Measurements from ENCODE around the gene SCFD2. TPM values are rescaled to one million over a fixed set of nuclear protein-coding genes. Genes with fewer than 3 reads are reported as not detected.
"Not testable (repeated sequence)": the region's sequence is repeated elsewhere in the genome, so short reads cannot be mapped to it uniquely, and the experiment has no call there.

SCFD2 gene
- polyA plus RNA-seq, 1 donor: 8.2 TPM

- no peaks in the 10 kb centered on the region for H3K27me3 ChIP-seq (ENCODE audit: control insufficient read depth, insufficient read depth, low read length)
- no peaks in the 10 kb centered on the region for H3K4me1 ChIP-seq (ENCODE audit: control insufficient read depth, insufficient read depth, low read length)
- no peak for DNase-seq
Observed at GRCh38 chr4:53150631-53151488, 215.0 kb downstream of the SCFD2 start.

GRCh38 chr4:53147711-53148110, 218.2 kb downstream of the SCFD2 start:
- no peak for DNase-seq
- H3K27me3 ChIP-seq (ENCODE audit: control insufficient read depth, insufficient read depth, low read length): no peaks in the 10 kb centered on the region
- H3K9me3 ChIP-seq (ENCODE audit: control insufficient read depth, low read depth, low read length): peaks cover under 1% of the 10 kb centered on the region
- H3K4me1 ChIP-seq (ENCODE audit: control insufficient read depth, insufficient read depth, low read length): no peaks in the 10 kb centered on the region
- H3K36me3 ChIP-seq (ENCODE audit: control insufficient read depth, insufficient read depth, low read length): peaks cover 3% of the 10 kb centered on the region
- no peak overlapping the region for H3K27ac ChIP-seq (ENCODE audit: low read length)
- no peak overlapping the region for H3K4me3 ChIP-seq (ENCODE audit: low read length)

More at GRCh38 chr4:53150631-53151488, 215.0 kb downstream of the SCFD2 start:
- WGBS (ENCODE audit: insufficient coverage, low lambda C conversion rate): no CpG with 5 or more reads among the region's 4 CpGs
- H3K4me3 ChIP-seq (ENCODE audit: low read length): no peak overlapping the region
- no peaks in the 10 kb centered on the region for H3K36me3 ChIP-seq (ENCODE audit: control insufficient read depth, insufficient read depth, low read length)
- H3K9me3 ChIP-seq (ENCODE audit: control insufficient read depth, low read depth, low read length): peaks cover 6% of the 10 kb centered on the region
- H3K27ac ChIP-seq (ENCODE audit: low read length): no peak overlapping the region

DNA sequence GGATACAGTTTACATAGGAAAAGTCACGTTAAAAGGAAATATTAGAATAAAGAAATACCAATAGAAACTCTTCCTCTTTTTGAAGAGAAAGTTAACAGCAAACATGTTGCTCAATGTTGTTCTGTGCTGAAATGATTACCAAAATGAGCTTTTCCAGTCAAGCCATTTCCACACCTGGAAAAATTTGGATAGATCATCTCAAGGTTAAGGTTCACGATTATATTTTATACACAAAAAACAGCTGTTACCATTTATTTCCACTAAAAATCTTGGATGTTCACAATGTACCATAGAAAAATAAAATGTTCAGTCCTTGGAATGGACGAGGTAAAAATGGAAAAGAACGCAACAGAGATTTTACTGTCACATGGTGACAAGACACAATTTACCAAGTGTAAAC, 218.7 kb downstream of the SCFD2 start:
- no peaks in the 10 kb centered on the region for H3K4me1 ChIP-seq (ENCODE audit: control insufficient read depth, insufficient read depth, low read length)
- H3K4me3 ChIP-seq (ENCODE audit: low read length): no peak overlapping the region
- peaks cover 3% of the 10 kb centered on the region for H3K36me3 ChIP-seq (ENCODE audit: control insufficient read depth, insufficient read depth, low read length)
- WGBS (ENCODE audit: insufficient coverage, low lambda C conversion rate): 96% methylated on average over 3 of the region's 4 CpGs
- no peaks in the 10 kb centered on the region for H3K27me3 ChIP-seq (ENCODE audit: control insufficient read depth, insufficient read depth, low read length)
- H3K27ac ChIP-seq (ENCODE audit: low read length): no peak overlapping the region
- H3K9me3 ChIP-seq (ENCODE audit: control insufficient read depth, low read depth, low read length): no peaks in the 10 kb centered on the region
- no peak for DNase-seq

DNA sequence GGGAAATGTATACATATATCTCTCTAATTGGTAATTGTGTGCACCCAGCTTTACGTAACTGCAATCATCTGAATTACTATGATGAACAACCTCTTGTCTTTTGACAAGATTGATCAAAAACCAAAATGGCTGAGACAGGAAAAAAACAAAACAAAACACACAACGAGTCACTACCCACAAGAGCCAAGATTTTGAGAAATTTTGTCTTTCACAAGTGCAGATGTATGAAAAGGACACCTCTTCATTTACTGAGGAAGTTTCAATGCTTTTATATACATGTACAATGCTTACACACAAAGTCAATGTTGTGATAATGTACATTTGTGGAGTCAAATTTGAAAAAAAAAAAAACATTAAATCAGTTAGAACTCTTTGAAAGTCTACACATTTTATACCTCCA, 224.6 kb downstream of the SCFD2 start:
- DNase-seq: no peak
- Histone ChIP-seq H3K4me3 (ENCODE audit: low read length) (no peak overlapping the region), H3K36me3 (ENCODE audit: control insufficient read depth, insufficient read depth, low read length) (peaks cover 3% of the 10 kb centered on the region), H3K4me1 (ENCODE audit: control insufficient read depth, insufficient read depth, low read length) (no peaks in the 10 kb centered on the region), H3K27ac (ENCODE audit: low read length) (no peak overlapping the region), H3K27me3 (ENCODE audit: control insufficient read depth, insufficient read depth, low read length) (no peaks in the 10 kb centered on the region), H3K9me3 (ENCODE audit: control insufficient read depth, low read depth, low read length) (peaks cover 6% of the 10 kb centered on the region)
- WGBS (ENCODE audit: insufficient coverage, low lambda C conversion rate): 100% methylated on average over 2 of the region's 2 CpGs

GRCh38 chr4:53139256-53139655, 226.6 kb downstream of the SCFD2 start:
- not testable (repeated sequence) for H3K27me3 ChIP-seq (ENCODE audit: control insufficient read depth, insufficient read depth, low read length); H3K4me1 ChIP-seq (ENCODE audit: control insufficient read depth, insufficient read depth, low read length); H3K4me3 ChIP-seq (ENCODE audit: low read length); H3K9me3 ChIP-seq (ENCODE audit: control insufficient read depth, low read depth, low read length); DNase-seq; H3K27ac ChIP-seq (ENCODE audit: low read length); H3K36me3 ChIP-seq (ENCODE audit: control insufficient read depth, insufficient read depth, low read length)
- no CpG with 5 or more reads among the region's 32 CpGs for WGBS (ENCODE audit: insufficient coverage, low lambda C conversion rate)

DNA sequence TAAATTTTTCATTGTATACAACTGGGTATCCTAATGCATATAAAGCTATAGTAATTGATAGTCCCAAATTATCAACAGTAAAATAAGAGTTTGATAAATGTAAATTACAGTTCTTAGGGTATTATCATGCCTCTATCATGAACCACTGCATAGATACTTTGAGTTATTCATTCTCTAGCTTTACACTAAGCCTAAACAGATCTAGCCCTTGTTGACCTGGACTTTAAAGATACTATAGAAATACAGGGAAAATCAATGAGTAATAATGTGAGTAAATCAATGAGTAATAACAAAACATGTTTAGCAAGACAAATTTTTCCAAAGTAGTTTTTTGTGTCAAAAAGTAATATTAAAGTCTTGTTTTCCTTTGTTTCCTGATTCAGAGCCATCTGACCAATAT, 228.4 kb downstream of the SCFD2 start:
- no peaks in the 10 kb centered on the region for H3K36me3 ChIP-seq (ENCODE audit: control insufficient read depth, insufficient read depth, low read length)
- no peaks in the 10 kb centered on the region for H3K27me3 ChIP-seq (ENCODE audit: control insufficient read depth, insufficient read depth, low read length)
- no peak for DNase-seq
- H3K27ac ChIP-seq (ENCODE audit: low read length): no peak overlapping the region
- no peak overlapping the region for H3K4me3 ChIP-seq (ENCODE audit: low read length)
- H3K4me1 ChIP-seq (ENCODE audit: control insufficient read depth, insufficient read depth, low read length): no peaks in the 10 kb centered on the region
- peaks cover 6% of the 10 kb centered on the region for H3K9me3 ChIP-seq (ENCODE audit: control insufficient read depth, low read depth, low read length)

DNA sequence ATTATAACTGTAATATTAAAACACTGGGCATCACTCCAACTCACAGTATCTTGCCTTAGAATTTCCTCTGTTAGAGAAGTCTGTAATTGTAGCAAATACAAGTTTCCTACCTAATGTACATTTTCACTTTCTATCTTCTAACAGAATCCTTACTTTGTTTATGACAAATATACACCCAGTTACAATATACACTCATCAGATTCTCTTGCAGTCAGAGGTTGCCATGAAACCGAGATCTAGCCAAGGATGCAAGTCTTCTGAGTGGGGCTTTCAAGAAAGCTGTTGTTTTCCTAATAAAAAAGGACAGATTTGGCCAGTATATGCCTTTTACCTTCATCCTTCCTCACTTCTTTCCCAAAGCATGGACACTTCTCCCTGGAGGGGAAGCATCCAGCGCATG, 228.9 kb downstream of the SCFD2 start:
- H3K4me3 ChIP-seq (ENCODE audit: low read length): no peak overlapping the region
- H3K9me3 ChIP-seq (ENCODE audit: control insufficient read depth, low read depth, low read length): peaks cover 6% of the 10 kb centered on the region
- WGBS (ENCODE audit: insufficient coverage, low lambda C conversion rate): no CpG with 5 or more reads among the region's 2 CpGs

DNA sequence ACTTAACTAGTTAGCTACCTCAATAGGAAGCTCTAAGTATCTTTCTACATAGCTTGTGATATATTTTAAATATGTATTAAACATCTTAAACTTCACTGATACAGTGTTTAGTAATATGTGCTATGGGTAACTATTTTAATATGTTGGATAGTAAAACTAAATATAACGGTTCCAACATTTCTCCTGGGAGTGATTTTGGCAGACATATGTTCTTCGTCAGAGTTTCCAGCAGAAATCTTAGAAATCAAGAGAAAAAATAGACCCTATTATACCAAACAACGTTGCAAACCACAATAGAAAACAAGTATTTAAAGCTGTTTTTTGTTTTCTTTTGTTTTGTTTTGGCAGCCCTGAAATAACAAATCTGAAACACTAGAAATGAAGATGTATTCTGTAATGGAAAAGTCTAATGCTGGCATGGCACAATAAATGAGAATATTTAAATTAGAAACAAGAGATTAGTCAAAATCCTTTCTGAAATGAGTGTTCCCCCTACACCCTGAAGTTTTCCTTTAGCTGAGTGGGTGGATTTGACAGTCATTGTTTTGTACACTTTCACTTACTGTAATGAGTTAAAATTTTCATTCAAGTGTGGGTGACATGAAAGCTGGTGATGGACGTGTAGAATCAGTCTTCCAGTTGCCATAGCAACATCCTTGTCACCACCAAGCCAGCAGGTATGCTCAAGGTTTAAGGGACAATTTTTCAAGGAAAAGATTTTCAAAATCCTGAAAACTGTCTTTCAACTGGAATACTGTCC, 233.5 kb downstream of the SCFD2 start:
- Histone ChIP-seq H3K4me1 (ENCODE audit: control insufficient read depth, insufficient read depth, low read length) (peaks cover 4% of the 10 kb centered on the region), H3K36me3 (ENCODE audit: control insufficient read depth, insufficient read depth, low read length) (no peaks in the 10 kb centered on the region), H3K27me3 (ENCODE audit: control insufficient read depth, insufficient read depth, low read length) (no peaks in the 10 kb centered on the region), H3K9me3 (ENCODE audit: control insufficient read depth, low read depth, low read length) (no peaks in the 10 kb centered on the region), H3K4me3 (ENCODE audit: low read length) (no peak overlapping the region), H3K27ac (ENCODE audit: low read length) (no peak overlapping the region)
- WGBS (ENCODE audit: insufficient coverage, low lambda C conversion rate): 100% methylated on average over 2 of the region's 4 CpGs
- DNase-seq: no peak

More for the DNA sequence above, 228.9 kb downstream of the SCFD2 start:
- no peaks in the 10 kb centered on the region for H3K4me1 ChIP-seq (ENCODE audit: control insufficient read depth, insufficient read depth, low read length)
- H3K36me3 ChIP-seq (ENCODE audit: control insufficient read depth, insufficient read depth, low read length): no peaks in the 10 kb centered on the region
- DNase-seq: no peak
- no peak overlapping the region for H3K27ac ChIP-seq (ENCODE audit: low read length)
- H3K27me3 ChIP-seq (ENCODE audit: control insufficient read depth, insufficient read depth, low read length): no peaks in the 10 kb centered on the region

- Histone ChIP-seq H3K36me3 (ENCODE audit: control insufficient read depth, insufficient read depth, low read length) (no peaks in the 10 kb centered on the region), H3K27ac (ENCODE audit: low read length) (no peak overlapping the region), H3K27me3 (ENCODE audit: control insufficient read depth, insufficient read depth, low read length) (no peaks in the 10 kb centered on the region), H3K4me3 (ENCODE audit: low read length) (no peak overlapping the region), H3K9me3 (ENCODE audit: control insufficient read depth, low read depth, low read length) (no peaks in the 10 kb centered on the region), H3K4me1 (ENCODE audit: control insufficient read depth, insufficient read depth, low read length) (peaks cover 7% of the 10 kb centered on the region)
- no peak for DNase-seq
- no CpG with 5 or more reads among the region's 2 CpGs for WGBS (ENCODE audit: insufficient coverage, low lambda C conversion rate)
Observed at GRCh38 chr4:53131562-53131925, 234.3 kb downstream of the SCFD2 start.

- Histone ChIP-seq H3K4me3 (ENCODE audit: low read length) (no peak overlapping the region), H3K36me3 (ENCODE audit: control insufficient read depth, insufficient read depth, low read length) (no peaks in the 10 kb centered on the region), H3K4me1 (ENCODE audit: control insufficient read depth, insufficient read depth, low read length) (peaks cover 7% of the 10 kb centered on the region), H3K27ac (ENCODE audit: low read length) (no peak overlapping the region), H3K9me3 (ENCODE audit: control insufficient read depth, low read depth, low read length) (no peaks in the 10 kb centered on the region), H3K27me3 (ENCODE audit: control insufficient read depth, insufficient read depth, low read length) (no peaks in the 10 kb centered on the region)
- no CpG with 5 or more reads among the region's 5 CpGs for WGBS (ENCODE audit: insufficient coverage, low lambda C conversion rate)
- no peak for DNase-seq
Observed at GRCh38 chr4:53130896-53131561, 234.8 kb downstream of the SCFD2 start.
